ENCODE data around the gene MICU2. TPM values are rescaled to one million over a fixed set of nuclear protein-coding genes. Genes with fewer than 3 reads are reported as not detected.

MICU2 gene
- total and polyA plus RNA-seq, 2 of the 4 experiments (the other 2 are of a cell fraction), result 14.9 to 25.0 TPM

DNA sequence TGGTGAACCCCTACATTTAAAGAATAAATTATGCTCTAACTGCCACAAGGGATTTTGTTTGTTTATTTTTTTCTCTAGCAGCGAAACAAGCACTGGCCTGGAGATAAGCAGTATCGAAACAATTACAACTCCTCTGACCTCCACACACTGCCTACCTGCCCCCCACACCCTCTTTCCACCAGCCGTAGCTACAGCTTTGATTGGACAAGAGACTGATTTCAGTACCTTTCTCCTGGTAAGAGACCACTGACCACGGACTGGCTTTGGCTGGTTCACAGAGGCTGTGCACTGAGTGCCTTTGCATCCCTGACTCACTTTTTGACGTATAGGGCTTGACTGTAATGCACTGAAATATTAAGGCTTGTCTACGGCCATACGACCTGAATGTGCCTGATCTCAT, 137.4 kb downstream of the MICU2 start:
- no peak overlapping the region for H3K23ac ChIP-seq (ENCODE audit: low read depth, low read length)
- no peak overlapping the region for H3K4me3 ChIP-seq (ENCODE audit: insufficient read depth, low read depth, low read length)
- H2BK5ac ChIP-seq (ENCODE audit: low read depth, low read length, poor library complexity, severe bottlenecking), result no peak overlapping the region
- in situ Hi-C loops (cut with MboI; ENCODE audit: low sequenced_read_pairs) (no loop called here), dilution Hi-C loops (cut with HindIII; ENCODE audit: low sequenced_read_pairs, unreplicated experiment) (no loop called here), intact Hi-C loops (cut with micrococcal nuclease) (no loop called here)
- 54% methylated on average over 5 of the region's 7 CpGs; no CpG with 5 or more reads in 1 of the 2 experiments for WGBS, 2 experiments (ENCODE audit: extremely low coverage in 2 of 2, insufficient read length in 1 of 2)
- no peaks in the 10 kb centered on the region for H3K9me1 ChIP-seq (ENCODE audit: insufficient read depth, low read length)
- H4K91ac ChIP-seq (ENCODE audit: insufficient read depth, low read depth, low read length), result no peak overlapping the region
- H3K14ac ChIP-seq (replicated peaks; ENCODE audit: low read depth, low read length), result no peak overlapping the region
- H4K8ac ChIP-seq (ENCODE audit: low read depth in 2 of 2, low read length in 2 of 2), result no peak overlapping the region
- H2AK9ac ChIP-seq (replicated peaks; ENCODE audit: low read depth, low read length, poor library complexity), result no peak overlapping the region
- no peak overlapping the region for H3K27ac ChIP-seq (ENCODE audit: insufficient read depth, low read length)
- H3K9ac ChIP-seq (ENCODE audit: low read depth, low read length), result no peak overlapping the region
- BruUV-seq (replicated peaks), result no TSS peak
- no peak overlapping the region for H3K4me2 ChIP-seq (ENCODE audit: low read depth, low read length)
- no peaks in the 10 kb centered on the region; the same call in 1 of the 2 replicates for H3K9me3 ChIP-seq (ENCODE audit: control insufficient read depth, insufficient read depth, low read length)
- no peak overlapping the region for H3K4ac ChIP-seq (ENCODE audit: low read depth, low read length)
- no peaks in the 10 kb centered on the region for H3K79me1 ChIP-seq (ENCODE audit: low read depth in 1 of 2, low read length in 2 of 2)
- ChIA-PET CTCF (interaction anchor here (1.0 kb wide), 1 partner anchor 11 kb away, joined by 3 read pairs; no protein-coding TSS in a partner anchor), POLR2A (ENCODE audit: unreplicated experiment) (no interaction called here)
- H3K4me1 ChIP-seq (ENCODE audit: control insufficient read depth, insufficient read depth, low read length), result no peaks in the 10 kb centered on the region
- DNase-seq (no peak), ATAC-seq (ENCODE audit: low read depth) (no peak)
- peak overlapping the region; percentile 69 for H2AFZ ChIP-seq (replicated peaks; ENCODE audit: low read length, poor library complexity)
- no peak overlapping the region for H3K18ac ChIP-seq (ENCODE audit: low read depth, low read length)
- no peaks in the 10 kb centered on the region for H4K20me1 ChIP-seq (ENCODE audit: insufficient read depth, low read length)
- H4K5ac ChIP-seq (ENCODE audit: low read depth, low read length), result no peak overlapping the region
- peaks cover 4% of the 10 kb centered on the region for H3K27me3 ChIP-seq (ENCODE audit: control insufficient read depth, insufficient read depth, low read length)
- H3K36me3 ChIP-seq (ENCODE audit: control insufficient read depth, insufficient read depth, low read length), result no peaks in the 10 kb centered on the region
- H2AK5ac ChIP-seq (ENCODE audit: low read depth, low read length), result no peak overlapping the region
- no peak overlapping the region for H3K56ac ChIP-seq (ENCODE audit: extremely low read depth, insufficient read depth, low read length)
- no peak overlapping the region for H2BK120ac ChIP-seq (ENCODE audit: low read depth, low read length)
- TF ChIP-seq CEBPB (IDR thresholded peaks at IDR 0.05; ENCODE audit: low read depth, low read length) (no peak), POLR2A (IDR thresholded peaks at IDR 0.05; ENCODE audit: low read depth, low read length) (no peak), FOS (IDR thresholded peaks at IDR 0.05; ENCODE audit: low read depth, low read length) (no peak), MXI1 (IDR thresholded peaks at IDR 0.05; ENCODE audit: borderline replicate concordance, low read depth, low read length) (no peak), RAD21 (IDR thresholded peaks at IDR 0.05; ENCODE audit: low read length) (no peak), MAZ (IDR thresholded peaks at IDR 0.05; ENCODE audit: borderline replicate concordance, low read depth, low read length) (no peak), MAFK (IDR thresholded peaks at IDR 0.05; ENCODE audit: low read depth, low read length) (no peak), SMC3 (IDR thresholded peaks at IDR 0.05; ENCODE audit: low read depth, low read length) (no peak), CHD1 (IDR thresholded peaks at IDR 0.05; ENCODE audit: low read depth, low read length) (no peak)
- TF ChIP-seq, protein P1, sequence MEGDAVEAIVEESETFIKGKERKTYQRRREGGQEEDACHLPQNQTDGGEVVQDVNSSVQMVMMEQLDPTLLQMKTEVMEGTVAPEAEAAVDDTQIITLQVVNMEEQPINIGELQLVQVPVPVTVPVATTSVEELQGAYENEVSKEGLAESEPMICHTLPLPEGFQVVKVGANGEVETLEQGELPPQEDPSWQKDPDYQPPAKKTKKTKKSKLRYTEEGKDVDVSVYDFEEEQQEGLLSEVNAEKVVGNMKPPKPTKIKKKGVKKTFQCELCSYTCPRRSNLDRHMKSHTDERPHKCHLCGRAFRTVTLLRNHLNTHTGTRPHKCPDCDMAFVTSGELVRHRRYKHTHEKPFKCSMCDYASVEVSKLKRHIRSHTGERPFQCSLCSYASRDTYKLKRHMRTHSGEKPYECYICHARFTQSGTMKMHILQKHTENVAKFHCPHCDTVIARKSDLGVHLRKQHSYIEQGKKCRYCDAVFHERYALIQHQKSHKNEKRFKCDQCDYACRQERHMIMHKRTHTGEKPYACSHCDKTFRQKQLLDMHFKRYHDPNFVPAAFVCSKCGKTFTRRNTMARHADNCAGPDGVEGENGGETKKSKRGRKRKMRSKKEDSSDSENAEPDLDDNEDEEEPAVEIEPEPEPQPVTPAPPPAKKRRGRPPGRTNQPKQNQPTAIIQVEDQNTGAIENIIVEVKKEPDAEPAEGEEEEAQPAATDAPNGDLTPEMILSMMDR (conservative IDR thresholded peaks at IDR 0.05; ENCODE audit: low read depth, low read length), result no peak
- no peak overlapping the region for H2BK20ac ChIP-seq (ENCODE audit: low read depth, low read length)
- H2BK15ac ChIP-seq (ENCODE audit: low read depth, low read length), result no peak overlapping the region

Data from IMR-90 (cell line).